ENCODE data around the gene AIFM2. TPM values are rescaled to one million over a fixed set of nuclear protein-coding genes. Genes with fewer than 3 reads are reported as not detected.
"Not testable (repeated sequence)": the region's sequence is repeated elsewhere in the genome, so short reads cannot be mapped to it uniquely, and the experiment has no call there.

The AIFM2 gene
- total RNA-seq, 2 donors from 2014 or later, result 13.0 to 19.9 TPM

- H3K4me3 Mint-ChIP-seq, result no peak overlapping the region
- no peak overlapping the region for H3K27ac Mint-ChIP-seq
Observed at GRCh38 chr10:70087616-70088307, 44.9 kb downstream of the AIFM2 start.

GRCh38 chr10:70085975-70086613 is 46.5 kb downstream of the AIFM2 start:
- H3K27ac Mint-ChIP-seq, result no peak overlapping the region
- no peak for ATAC-seq

More at GRCh38 chr10:70087616-70088307, 44.9 kb downstream of the AIFM2 start:
- Mint-ChIP-seq H3K9me3 (no peaks in the 10 kb centered on the region), H3K27me3 (no peaks in the 10 kb centered on the region), H3K36me3 (no peaks in the 10 kb centered on the region), H3K4me1 (ENCODE audit: low read depth in 2 of 2) (peaks cover 11 to 14% of the 10 kb centered on the region in 2 donors)
- ATAC-seq (no peak), DNase-seq (ENCODE audit: low spot score) (no peak)

GRCh38 chr10:70084189-70084588 is 48.4 kb downstream of the AIFM2 start:
- Mint-ChIP-seq H3K27me3 (peaks cover 0 to 6% of the 10 kb centered on the region in 2 donors), H3K4me3 (no peak overlapping the region), H3K4me1 (ENCODE audit: low read depth in 2 of 2) (no peaks in the 10 kb centered on the region), H3K36me3 (no peaks in the 10 kb centered on the region), H3K9me3 (no peaks in the 10 kb centered on the region), H3K27ac (no peak overlapping the region)
- DNase-seq (ENCODE audit: low spot score) (no peak), ATAC-seq (no peak)

More at GRCh38 chr10:70085975-70086613, 46.5 kb downstream of the AIFM2 start:
- Mint-ChIP-seq H3K9me3 (no peaks in the 10 kb centered on the region), H3K4me1 (ENCODE audit: low read depth in 2 of 2) (no peaks in the 10 kb centered on the region), H3K4me3 (no peak overlapping the region), H3K36me3 (no peaks in the 10 kb centered on the region), H3K27me3 (peaks cover 0 to 4% of the 10 kb centered on the region in 2 donors)
- no peak for DNase-seq (ENCODE audit: low spot score)

- H3K36me3 Mint-ChIP-seq, H3K4me3 Mint-ChIP-seq: not testable (repeated sequence)
Observed at GRCh38 chr10:70080789-70081188, 51.8 kb downstream of the AIFM2 start.

DNA sequence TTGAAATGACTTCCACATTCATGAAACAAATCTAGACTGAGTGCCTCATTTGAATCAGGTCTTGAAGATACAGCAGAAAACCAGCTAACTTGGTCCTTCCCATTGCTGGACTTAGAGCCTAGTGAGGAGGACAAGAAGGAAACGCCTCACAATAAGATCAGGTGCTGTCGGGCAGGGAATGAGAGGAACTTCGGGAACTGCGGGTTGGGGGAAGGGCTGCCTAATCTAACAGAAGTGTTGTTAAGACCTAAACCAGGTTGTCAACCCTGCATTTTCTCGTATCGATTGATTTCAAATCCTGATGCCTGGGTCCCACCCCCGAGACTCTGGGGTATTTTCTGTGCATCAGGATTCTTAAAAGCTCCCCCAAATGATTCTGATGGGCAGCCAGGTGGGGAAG is 53.7 kb downstream of the AIFM2 start:
- H3K4me3 Mint-ChIP-seq, result no peak overlapping the region
- DNase-seq (ENCODE audit: low spot score) (no peak), ATAC-seq (no peak)
- no peaks in the 10 kb centered on the region for H3K9me3 Mint-ChIP-seq
- no peak overlapping the region for H3K27ac Mint-ChIP-seq
- no peaks in the 10 kb centered on the region for H3K4me1 Mint-ChIP-seq (ENCODE audit: low read depth in 2 of 2)
- H3K27me3 Mint-ChIP-seq, result peaks cover 0 to 16% of the 10 kb centered on the region in 2 donors
- H3K36me3 Mint-ChIP-seq, result no peaks in the 10 kb centered on the region

More at GRCh38 chr10:70080789-70081188, 51.8 kb downstream of the AIFM2 start:
- peak overlapping the region in 1 of 2 donors; percentile 40 for H3K27ac Mint-ChIP-seq
- H3K4me1 Mint-ChIP-seq (ENCODE audit: low read depth in 2 of 2); ATAC-seq; H3K9me3 Mint-ChIP-seq; DNase-seq (ENCODE audit: low spot score): not testable (repeated sequence)
- peaks cover 0 to 16% of the 10 kb centered on the region in 2 donors for H3K27me3 Mint-ChIP-seq

DNA sequence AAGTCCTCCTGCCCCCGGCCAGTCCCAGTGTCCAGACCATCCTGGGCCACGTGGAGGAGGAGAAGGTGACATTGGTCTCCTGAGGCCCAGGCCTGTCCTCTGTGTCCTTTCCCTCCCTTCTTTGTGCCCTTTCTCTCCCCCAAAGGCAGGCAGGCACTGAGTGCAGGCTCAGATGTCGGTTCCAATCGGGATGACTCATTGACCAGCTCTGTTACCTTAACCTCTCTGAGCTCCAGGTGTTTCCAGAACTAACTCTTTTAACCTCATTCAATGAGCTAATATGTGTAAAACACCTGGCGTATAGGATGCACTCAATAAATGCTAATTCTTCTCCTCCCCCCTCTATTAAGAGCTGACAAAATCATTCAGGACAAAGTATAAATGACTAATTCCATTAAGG is 54.3 kb downstream of the AIFM2 start:
- H3K9me3 Mint-ChIP-seq, result no peaks in the 10 kb centered on the region
- DNase-seq (ENCODE audit: low spot score) (no peak), ATAC-seq (no peak)
- peaks cover 0 to 16% of the 10 kb centered on the region in 2 donors for H3K27me3 Mint-ChIP-seq
- H3K4me3 Mint-ChIP-seq, result no peak overlapping the region
- H3K4me1 Mint-ChIP-seq (ENCODE audit: low read depth in 2 of 2), result no peaks in the 10 kb centered on the region
- no peak overlapping the region for H3K27ac Mint-ChIP-seq
- no peaks in the 10 kb centered on the region for H3K36me3 Mint-ChIP-seq

DNA sequence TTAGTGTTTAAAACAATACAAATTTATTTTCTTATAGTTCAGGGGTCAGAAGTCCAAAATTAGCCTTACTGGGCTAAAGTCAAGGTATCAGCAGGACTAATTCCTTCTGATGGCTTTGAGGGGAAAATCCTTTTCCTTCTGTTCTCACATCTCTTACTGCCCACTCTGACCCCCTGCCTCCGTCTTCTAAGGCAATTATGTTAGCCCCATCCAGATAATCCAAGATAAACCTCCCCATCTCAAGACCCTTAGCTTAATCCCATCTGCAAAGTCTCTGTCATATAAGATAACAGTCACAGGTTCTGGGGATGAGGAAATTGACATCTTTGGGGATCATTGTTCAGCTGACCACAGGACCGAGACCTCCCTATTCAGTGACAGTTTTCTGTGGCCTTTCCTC is 57.7 kb downstream of the AIFM2 start:
- no peak for DNase-seq (ENCODE audit: low spot score)
- Mint-ChIP-seq H3K4me1 (ENCODE audit: low read depth in 2 of 2) (no peaks in the 10 kb centered on the region), H3K27ac (no peak overlapping the region), H3K27me3 (peaks cover 0 to 9% of the 10 kb centered on the region in 2 donors), H3K9me3 (no peaks in the 10 kb centered on the region), H3K4me3 (no peak overlapping the region), H3K36me3 (no peaks in the 10 kb centered on the region)
- no peak for ATAC-seq

GRCh38 chr10:70074165-70074564 is 58.5 kb downstream of the AIFM2 start:
- DNase-seq (ENCODE audit: low spot score) (no peak), ATAC-seq (no peak)
- Mint-ChIP-seq H3K9me3 (no peaks in the 10 kb centered on the region), H3K27ac (no peak overlapping the region), H3K27me3 (peaks cover 0 to 9% of the 10 kb centered on the region in 2 donors), H3K4me1 (ENCODE audit: low read depth in 2 of 2) (no peaks in the 10 kb centered on the region), H3K4me3 (no peak overlapping the region), H3K36me3 (no peaks in the 10 kb centered on the region)

DNA sequence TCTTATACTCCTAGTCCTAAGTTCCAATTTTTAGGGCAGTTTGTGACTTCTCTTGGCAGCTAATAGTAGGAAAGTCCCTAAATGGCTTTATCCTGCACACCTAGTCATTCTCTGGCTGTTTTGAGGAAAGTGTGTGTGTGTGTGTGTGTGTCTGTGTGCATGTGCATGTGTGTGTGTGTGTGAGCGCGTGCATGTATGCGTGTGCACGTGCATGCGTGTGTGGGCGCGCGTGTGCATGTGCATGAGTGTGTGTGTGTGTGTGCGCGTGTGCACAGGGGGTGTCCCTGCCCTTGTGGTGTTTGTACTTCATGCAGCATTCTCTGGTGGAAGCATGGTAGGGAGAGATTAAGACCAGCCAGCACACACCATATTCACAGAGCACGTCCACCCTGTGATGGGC is 61.8 kb downstream of the AIFM2 start:
- Mint-ChIP-seq H3K4me1 (ENCODE audit: low read depth in 2 of 2) (no peaks in the 10 kb centered on the region), H3K9me3 (no peaks in the 10 kb centered on the region), H3K4me3 (no peak overlapping the region), H3K36me3 (no peaks in the 10 kb centered on the region), H3K27me3 (peaks cover 0 to 4% of the 10 kb centered on the region in 2 donors), H3K27ac (no peak overlapping the region)
- ATAC-seq (no peak), DNase-seq (ENCODE audit: low spot score) (no peak)

- H3K4me1 Mint-ChIP-seq (ENCODE audit: low read depth in 2 of 2), result no peaks in the 10 kb centered on the region
- ATAC-seq (no peak), DNase-seq (ENCODE audit: low spot score) (no peak)
- no peak overlapping the region for H3K27ac Mint-ChIP-seq
- H3K9me3 Mint-ChIP-seq, result no peaks in the 10 kb centered on the region
- peaks cover 0 to 10% of the 10 kb centered on the region in 2 donors for H3K27me3 Mint-ChIP-seq
- no peak overlapping the region for H3K4me3 Mint-ChIP-seq
- H3K36me3 Mint-ChIP-seq, result no peaks in the 10 kb centered on the region
Observed at GRCh38 chr10:70069346-70069745, 63.3 kb downstream of the AIFM2 start.

- Mint-ChIP-seq H3K27me3 (peaks cover 0 to 10% of the 10 kb centered on the region in 2 donors), H3K4me1 (ENCODE audit: low read depth in 2 of 2) (no peaks in the 10 kb centered on the region)
- ATAC-seq, result no peak
Observed at GRCh38 chr10:70068925-70069324, 63.7 kb downstream of the AIFM2 start.

GRCh38 chr10:70067586-70067985 is 65.0 kb downstream of the AIFM2 start:
- Mint-ChIP-seq H3K27me3 (peaks cover 0 to 13% of the 10 kb centered on the region in 2 donors), H3K4me3 (no peak overlapping the region), H3K36me3 (no peaks in the 10 kb centered on the region), H3K27ac (no peak overlapping the region), H3K4me1 (ENCODE audit: low read depth in 2 of 2) (peaks cover 0 to 8% of the 10 kb centered on the region in 2 donors), H3K9me3 (no peaks in the 10 kb centered on the region)
- ATAC-seq, result no peak
- no peak for DNase-seq (ENCODE audit: low spot score)

More at GRCh38 chr10:70068925-70069324, 63.7 kb downstream of the AIFM2 start:
- Mint-ChIP-seq H3K9me3 (no peaks in the 10 kb centered on the region), H3K36me3 (no peaks in the 10 kb centered on the region), H3K4me3 (no peak overlapping the region), H3K27ac (no peak overlapping the region)
- DNase-seq (ENCODE audit: low spot score), result no peak

DNA sequence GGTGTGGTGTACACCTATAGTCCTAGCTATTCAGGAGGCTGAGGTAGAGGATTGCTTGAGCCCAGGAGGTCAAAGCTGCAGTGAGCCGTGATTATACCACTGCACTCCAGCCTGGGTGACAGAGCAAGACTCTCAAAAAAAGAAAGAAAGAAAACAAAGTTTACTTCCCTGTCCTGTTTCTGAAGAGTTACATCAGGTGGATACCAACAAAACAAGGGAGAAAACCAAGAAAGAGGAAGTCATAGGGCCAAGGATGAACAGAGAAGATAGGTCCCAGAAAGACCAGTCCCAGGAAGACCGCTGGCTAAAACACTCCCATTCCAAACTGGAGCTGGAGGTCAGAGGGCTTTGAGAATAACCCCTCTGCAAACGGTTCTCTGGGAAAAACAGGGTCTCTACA is 66.4 kb downstream of the AIFM2 start:
- no peaks in the 10 kb centered on the region for H3K9me3 Mint-ChIP-seq
- H3K27ac Mint-ChIP-seq, result no peak overlapping the region
- peaks cover 0 to 8% of the 10 kb centered on the region in 2 donors for H3K4me1 Mint-ChIP-seq (ENCODE audit: low read depth in 2 of 2)
- no peaks in the 10 kb centered on the region for H3K36me3 Mint-ChIP-seq
- DNase-seq (ENCODE audit: low spot score) (no peak), ATAC-seq (no peak)
- no peak overlapping the region for H3K4me3 Mint-ChIP-seq
- H3K27me3 Mint-ChIP-seq, result peaks cover 0 to 13% of the 10 kb centered on the region in 2 donors

GRCh38 chr10:70064486-70064885 is 68.1 kb downstream of the AIFM2 start:
- no peak overlapping the region for H3K4me3 Mint-ChIP-seq
- ATAC-seq (no peak), DNase-seq (ENCODE audit: low spot score) (no peak)
- H3K4me1 Mint-ChIP-seq (ENCODE audit: low read depth in 2 of 2), result peaks cover 0 to 8% of the 10 kb centered on the region in 2 donors
- no peaks in the 10 kb centered on the region for H3K36me3 Mint-ChIP-seq
- no peak overlapping the region for H3K27ac Mint-ChIP-seq
- H3K27me3 Mint-ChIP-seq, result peaks cover 0 to 13% of the 10 kb centered on the region in 2 donors
- no peaks in the 10 kb centered on the region for H3K9me3 Mint-ChIP-seq

Measured in natural killer cell treated with Interleukin-12 subunit alpha and Interleukin-12 subunit beta and Interleukin-15 and Interleukin-18, amount 100 ng/mL, for 72 hours (primary cell).